ENCODE results near the gene GAA.

The GAA gene

GRCh38 chr17:80119839-80120238 lies 18.5 kb downstream of the GAA start:
- H3K9ac ChIP-seq (ENCODE audit: low read length), result no peak overlapping the region
- TF ChIP-seq CTCF (IDR thresholded peaks at IDR 0.05; ENCODE audit: insufficient read depth, low read length, poor library complexity, severe bottlenecking), result no peak
- TF ChIP-seq EZH2phosphoT487 (conservative IDR thresholded peaks at IDR 0.05; ENCODE audit: low read length), result no peak
- no peaks in the 10 kb centered on the region for H3K27me3 ChIP-seq (ENCODE audit: low read length)
- H3K4me3 ChIP-seq (ENCODE audit: insufficient read depth, low read length, poor library complexity, severe bottlenecking), result no peak overlapping the region
- H3K27ac ChIP-seq (ENCODE audit: low read depth, low read length), result no peak overlapping the region
- H2AFZ ChIP-seq (ENCODE audit: low read depth, low read length, severe bottlenecking), result no peak overlapping the region
- no peaks in the 10 kb centered on the region for H3K79me2 ChIP-seq (ENCODE audit: insufficient read depth, low read length)
- H3K4me2 ChIP-seq (ENCODE audit: low read depth, low read length, poor library complexity, severe bottlenecking), result no peak overlapping the region
- no peaks in the 10 kb centered on the region for H3K36me3 ChIP-seq (ENCODE audit: low read length)
- no peaks in the 10 kb centered on the region for H3K9me3 ChIP-seq (ENCODE audit: insufficient read depth, low read length)
- no peaks in the 10 kb centered on the region for H3K9me2 ChIP-seq (replicated peaks; ENCODE audit: insufficient read depth, low read length)
- no peaks in the 10 kb centered on the region for H4K20me1 ChIP-seq (ENCODE audit: low read depth, low read length)
- H3F3A ChIP-seq (ENCODE audit: insufficient read depth), result no peaks in the 10 kb centered on the region

- Histone ChIP-seq H3K9me2 (replicated peaks; ENCODE audit: insufficient read depth, low read length) (no peaks in the 10 kb centered on the region), H2AFZ (ENCODE audit: low read depth, low read length, severe bottlenecking) (no peak overlapping the region), H3F3A (ENCODE audit: insufficient read depth) (no peaks in the 10 kb centered on the region), H3K27ac (ENCODE audit: low read depth, low read length) (no peak overlapping the region), H3K9ac (ENCODE audit: low read length) (no peak overlapping the region), H3K36me3 (ENCODE audit: low read length) (no peaks in the 10 kb centered on the region), H3K79me2 (ENCODE audit: insufficient read depth, low read length) (no peaks in the 10 kb centered on the region), H4K20me1 (ENCODE audit: low read depth, low read length) (no peaks in the 10 kb centered on the region), H3K4me2 (ENCODE audit: low read depth, low read length, poor library complexity, severe bottlenecking) (no peak overlapping the region), H3K4me3 (ENCODE audit: insufficient read depth, low read length, poor library complexity, severe bottlenecking) (no peak overlapping the region), H3K27me3 (ENCODE audit: low read length) (no peaks in the 10 kb centered on the region), H3K9me3 (ENCODE audit: insufficient read depth, low read length) (no peaks in the 10 kb centered on the region)
- TF ChIP-seq EZH2phosphoT487 (conservative IDR thresholded peaks at IDR 0.05; ENCODE audit: low read length) (no peak), CTCF (IDR thresholded peaks at IDR 0.05; ENCODE audit: insufficient read depth, low read length, poor library complexity, severe bottlenecking) (no peak)
Observed at GRCh38 chr17:80122026-80122575, 20.7 kb downstream of the GAA start.

GRCh38 chr17:80122926-80123505 lies 21.6 kb downstream of the GAA start:
- Histone ChIP-seq H3K4me2 (ENCODE audit: low read depth, low read length, poor library complexity, severe bottlenecking) (no peak overlapping the region), H3K27me3 (ENCODE audit: low read length) (no peaks in the 10 kb centered on the region), H3K27ac (ENCODE audit: low read depth, low read length) (no peak overlapping the region), H3K36me3 (ENCODE audit: low read length) (no peaks in the 10 kb centered on the region), H4K20me1 (ENCODE audit: low read depth, low read length) (no peaks in the 10 kb centered on the region), H3K9me2 (replicated peaks; ENCODE audit: insufficient read depth, low read length) (no peaks in the 10 kb centered on the region), H3K9ac (ENCODE audit: low read length) (no peak overlapping the region), H3K4me3 (ENCODE audit: insufficient read depth, low read length, poor library complexity, severe bottlenecking) (no peak overlapping the region), H3F3A (ENCODE audit: insufficient read depth) (no peaks in the 10 kb centered on the region), H2AFZ (ENCODE audit: low read depth, low read length, severe bottlenecking) (no peak overlapping the region), H3K9me3 (ENCODE audit: insufficient read depth, low read length) (no peaks in the 10 kb centered on the region), H3K79me2 (ENCODE audit: insufficient read depth, low read length) (no peaks in the 10 kb centered on the region)
- TF ChIP-seq EZH2phosphoT487 (conservative IDR thresholded peaks at IDR 0.05; ENCODE audit: low read length) (no peak), CTCF (IDR thresholded peaks at IDR 0.05; ENCODE audit: insufficient read depth, low read length, poor library complexity, severe bottlenecking) (no peak)
